Upper lobe of right lung (tissue), 1 donor: ENCODE results near the gene HS1BP3. TPM values are rescaled to one million over a fixed set of nuclear protein-coding genes. Genes with fewer than 3 reads are reported as not detected.
A peak's percentile ranks its signal among the peaks of the same experiment; 100 is the strongest.

Experiments used
- ATAC-seq: fragments of 200-7000 bp; cut with Tn5 transposase; one replicate; pipeline ENCODE4 v1.9.1; 2020; ENCODE audit warnings: mild to moderate bottlenecking, moderate library complexity
- DNase-seq: peaks from one replicate; pipeline ENCODE4 v3.0.0-alpha.2; 2020
- H3K27ac ChIP-seq: fragments of 200-600 bp; one replicate; pipeline ENCODE4 v1.8.0; 2022
- H3K27me3 ChIP-seq: fragments of 200-600 bp; one replicate; pipeline ENCODE4 v1.8.0; 2022; ENCODE audit warnings: mild to moderate bottlenecking
- H3K36me3 ChIP-seq: fragments of 200-600 bp; one replicate; pipeline ENCODE4 v1.8.0; 2022
- H3K4me1 ChIP-seq: fragments of 200-600 bp; one replicate; pipeline ENCODE4 v1.8.0; 2022
- H3K4me3 ChIP-seq: fragments of 200-600 bp; one replicate; pipeline ENCODE4 v1.8.0; 2022; ENCODE audit warnings: mild to moderate bottlenecking
- H3K9me3 ChIP-seq: fragments of 200-600 bp; one replicate; pipeline ENCODE4 v1.8.0; 2022
- CTCF ChIP-seq: fragments of 200-600 bp; IDR thresholded peaks from one replicate; pipeline ENCODE4 v1.8.0; 2022; ENCODE audit warnings: antibody characterized with exemption
- intact Hi-C: fragments of 100-400 bp; cut with DNase I; formaldehyde crosslinking; loops from one replicate; pipeline ENCODE4 v1.11.0; 2022
- total RNA-seq: library from RNA; stranded (reverse); fragmentation: NEBNext Ultra II Directional; extraction: Animal tissue kit (Norgen Biotek cat#: 25700); gene quantifications from one replicate; pipeline ENCODE4 v1.2.1, GENCODE V29; 2021
- donor health status: DM: no; HTN: yes; CAD: no; lungs with severe emphysema.

The HS1BP3 gene
- total RNA-seq, 1 donor from 2014 or later, result 35.8 TPM

- H3K27ac ChIP-seq, result no peak overlapping the region
- intact Hi-C loops, result no loop called here
- H3K4me1 ChIP-seq, result no peaks in the 10 kb centered on the region
- peak; percentile 69 for ATAC-seq
- peak; percentile 48 for TF ChIP-seq CTCF
- peaks cover 28% of the 10 kb centered on the region for H3K36me3 ChIP-seq
- no peak for DNase-seq
- no peak overlapping the region for H3K4me3 ChIP-seq
- H3K27me3 ChIP-seq, result no peaks in the 10 kb centered on the region
- no peaks in the 10 kb centered on the region for H3K9me3 ChIP-seq
Observed at GRCh38 chr2:20682167-20682920, 31.4 kb upstream of the HS1BP3 start.

- no peak for ATAC-seq
Observed at GRCh38 chr2:20680744-20681375, 30.0 kb upstream of the HS1BP3 start.

GRCh38 chr2:20678780-20679179 lies 27.9 kb upstream of the HS1BP3 start:
- no peak for TF ChIP-seq CTCF
- peaks cover 8% of the 10 kb centered on the region for H3K27me3 ChIP-seq
- ATAC-seq (no peak), DNase-seq (no peak)
- no peaks in the 10 kb centered on the region for H3K9me3 ChIP-seq
- H3K4me1 ChIP-seq, result peaks cover 5% of the 10 kb centered on the region
- intact Hi-C loops, result no loop called here
- no peak overlapping the region for H3K4me3 ChIP-seq
- H3K36me3 ChIP-seq, result no peaks in the 10 kb centered on the region
- H3K27ac ChIP-seq, result no peak overlapping the region

More at GRCh38 chr2:20680744-20681375, 30.0 kb upstream of the HS1BP3 start:
- H3K27me3 ChIP-seq, result no peaks in the 10 kb centered on the region
- no peaks in the 10 kb centered on the region for H3K4me1 ChIP-seq
- no peak for DNase-seq
- H3K9me3 ChIP-seq, result no peaks in the 10 kb centered on the region
- intact Hi-C loops, result no loop called here
- no peak overlapping the region for H3K4me3 ChIP-seq
- peaks cover 14% of the 10 kb centered on the region for H3K36me3 ChIP-seq
- TF ChIP-seq CTCF, result no peak
- no peak overlapping the region for H3K27ac ChIP-seq

GRCh38 chr2:20678086-20678395 lies 27.1 kb upstream of the HS1BP3 start:
- no peak overlapping the region for H3K27ac ChIP-seq
- intact Hi-C loops, result no loop called here
- H3K36me3 ChIP-seq, result no peaks in the 10 kb centered on the region
- ATAC-seq, result no peak
- H3K27me3 ChIP-seq, result peaks cover 14% of the 10 kb centered on the region
- no peak for TF ChIP-seq CTCF
- H3K4me1 ChIP-seq, result peaks cover 5% of the 10 kb centered on the region
- DNase-seq, result no peak
- H3K4me3 ChIP-seq, result no peak overlapping the region
- no peaks in the 10 kb centered on the region for H3K9me3 ChIP-seq

GRCh38 chr2:20677301-20678085 lies 26.6 kb upstream of the HS1BP3 start:
- no peaks in the 10 kb centered on the region for H3K9me3 ChIP-seq
- H3K4me1 ChIP-seq, result peaks cover 5% of the 10 kb centered on the region
- no peak overlapping the region for H3K4me3 ChIP-seq
- DNase-seq (no peak), ATAC-seq (no peak)
- peaks cover 20% of the 10 kb centered on the region for H3K27me3 ChIP-seq
- no peak overlapping the region for H3K27ac ChIP-seq
- no peaks in the 10 kb centered on the region for H3K36me3 ChIP-seq
- intact Hi-C loops, result no loop called here
- no peak for TF ChIP-seq CTCF
